Epithelial cell of esophagus (primary cell): ENCODE measurements around the gene TRPM5.

ENCODE experiments used
- DNase-seq: peaks from one replicate; pipeline ENCODE4 v3.0.0; 2010; ENCODE audit warnings: low read depth
- H3K4me3 ChIP-seq: 2 replicates; pipeline ENCODE4 v1.5.1; 2011; ENCODE audit warnings: mild to moderate bottlenecking, low read length, control low read depth
- CTCF ChIP-seq: IDR thresholded peaks from 2 replicates; pipeline ENCODE4 v1.5.1; 2011; ENCODE audit warnings: low read depth, mild to moderate bottlenecking, low read length, control low read depth, inconsistent platforms; ENCODE audit not compliant: insufficient read depth; ENCODE audit errors: missing control alignments

Gene TRPM5

GRCh38 chr11:2447253-2447950, 3.1 kb upstream of the TRPM5 start:
- no peak for DNase-seq
- TF ChIP-seq CTCF: no peak
- H3K4me3 ChIP-seq: no peak overlapping the region

GRCh38 chr11:2446590-2447252, 2.4 kb upstream of the TRPM5 start:
- TF ChIP-seq CTCF: no peak
- DNase-seq: no peak
- H3K4me3 ChIP-seq: no peak overlapping the region

- H3K4me3 ChIP-seq: no peak overlapping the region
- TF ChIP-seq CTCF: no peak
- DNase-seq: no peak
These were observed 1.6 kb upstream of the TRPM5 start for GRCh38 chr11:2445746-2446551.

- H3K4me3 ChIP-seq: no peak within 1 kb of the TSS
- no peak for DNase-seq
- TF ChIP-seq CTCF: no peak
These were observed 769 bp upstream of the TRPM5 start, which contains the start of gene KCNQ1 for GRCh38 chr11:2444821-2445745. KCNQ1 (plus strand) TSS chr11:2445008; CDS start chr11:2445099, 91 bp downstream.

GRCh38 chr11:2443406-2443805, 908 bp downstream of the TRPM5 start:
- H3K4me3 ChIP-seq: no peak overlapping the region
- TF ChIP-seq CTCF: no peak
- DNase-seq: no peak

- no peak overlapping the region for H3K4me3 ChIP-seq
- no peak for TF ChIP-seq CTCF
- no peak for DNase-seq
These were observed 1.7 kb downstream of the TRPM5 start for GRCh38 chr11:2442589-2442988.
